Measurements from ENCODE around the gene ADTRP. TPM values are rescaled to one million over a fixed set of nuclear protein-coding genes. Genes with fewer than 3 reads are reported as not detected.
"Not testable (repeated sequence)": the region's sequence is repeated elsewhere in the genome, so short reads cannot be mapped to it uniquely, and the experiment has no call there.

Gene ADTRP
- total RNA-seq, 1 experiment from 2014 or later, result 0.25 TPM

GRCh38 chr6:11804701-11805100 lies 26.1 kb upstream of the ADTRP start:
- DNase-seq (ENCODE audit: extremely low read depth, low read depth), result no peak

GRCh38 chr6:11804135-11804534 lies 25.5 kb upstream of the ADTRP start:
- DNase-seq (ENCODE audit: extremely low read depth, low read depth), result no peak

GRCh38 chr6:11803591-11803971 lies 25.0 kb upstream of the ADTRP start:
- DNase-seq (ENCODE audit: extremely low read depth, low read depth), result no peak

- DNase-seq (ENCODE audit: extremely low read depth, low read depth), result no peak
Observed at GRCh38 chr6:11802886-11803590, 24.4 kb upstream of the ADTRP start.

GRCh38 chr6:11800531-11800930 lies 21.9 kb upstream of the ADTRP start:
- not testable (repeated sequence) for DNase-seq (ENCODE audit: extremely low read depth, low read depth)

GRCh38 chr6:11798538-11798937 lies 19.9 kb upstream of the ADTRP start:
- no peak for DNase-seq (ENCODE audit: extremely low read depth, low read depth)

- DNase-seq (ENCODE audit: extremely low read depth, low read depth), result no peak
Observed at GRCh38 chr6:11798096-11798495, 19.5 kb upstream of the ADTRP start.

- no peak for DNase-seq (ENCODE audit: extremely low read depth, low read depth)
Observed at GRCh38 chr6:11796829-11797228, 18.2 kb upstream of the ADTRP start.

GRCh38 chr6:11795403-11795802 lies 16.8 kb upstream of the ADTRP start:
- DNase-seq (ENCODE audit: extremely low read depth, low read depth), result peak; percentile 22

- DNase-seq (ENCODE audit: extremely low read depth, low read depth), result no peak
Observed at GRCh38 chr6:11793277-11793676, 14.7 kb upstream of the ADTRP start.

GRCh38 chr6:11791354-11792107 lies 12.9 kb upstream of the ADTRP start:
- no peak for DNase-seq (ENCODE audit: extremely low read depth, low read depth)

- DNase-seq (ENCODE audit: extremely low read depth, low read depth), result no peak
Observed at GRCh38 chr6:11789744-11790143, 11.1 kb upstream of the ADTRP start.

GRCh38 chr6:11788043-11788442 lies 9.4 kb upstream of the ADTRP start:
- DNase-seq (ENCODE audit: extremely low read depth, low read depth), result no peak

- DNase-seq (ENCODE audit: extremely low read depth, low read depth), result no peak
Observed at GRCh38 chr6:11785774-11786579, 7.4 kb upstream of the ADTRP start.

- DNase-seq (ENCODE audit: extremely low read depth, low read depth), result no peak
Observed at GRCh38 chr6:11785415-11785773, 6.8 kb upstream of the ADTRP start.

GRCh38 chr6:11784341-11784740 lies 5.7 kb upstream of the ADTRP start:
- no peak for DNase-seq (ENCODE audit: extremely low read depth, low read depth)

- no peak for DNase-seq (ENCODE audit: extremely low read depth, low read depth)
Observed at GRCh38 chr6:11783524-11784064, 5.0 kb upstream of the ADTRP start.

- no peak for DNase-seq (ENCODE audit: extremely low read depth, low read depth)
Observed at GRCh38 chr6:11782524-11782923, 3.9 kb upstream of the ADTRP start.

GRCh38 chr6:11780097-11780428 lies 1.5 kb upstream of the ADTRP start:
- DNase-seq (ENCODE audit: extremely low read depth, low read depth), result no peak

- DNase-seq (ENCODE audit: extremely low read depth, low read depth), result no peak
Observed at GRCh38 chr6:11779329-11780096, 910 bp upstream of the ADTRP start.

- DNase-seq (ENCODE audit: extremely low read depth, low read depth), result no peak
Observed at GRCh38 chr6:11778036-11778435, 567 bp downstream of the ADTRP start.
